Lower lobe of right lung (tissue), 2 donors: Measurements from ENCODE around the gene LLGL1. TPM values are rescaled to one million over a fixed set of nuclear protein-coding genes. Genes with fewer than 3 reads are reported as not detected.
A peak's percentile ranks its signal among the peaks of the same experiment; 100 is the strongest.

Experiments
- ATAC-seq, 2 donors: fragments of 200-7000 bp; cut with Tn5 transposase; one replicate each; pipeline ENCODE4 v1.9.1; 2020 to 2022; ENCODE audit warnings: mild to moderate bottlenecking in 2 of 2, moderate library complexity in 2 of 2
- DNase-seq: peaks from one replicate; pipeline ENCODE4 v3.0.0-alpha.2; 2020
- H3K27ac ChIP-seq: fragments of 200-600 bp; one replicate; pipeline ENCODE4 v1.8.0; 2022
- H3K27me3 ChIP-seq: fragments of 200-600 bp; one replicate; pipeline ENCODE4 v1.8.0; 2022; ENCODE audit warnings: low read depth
- H3K36me3 ChIP-seq: fragments of 200-600 bp; one replicate; pipeline ENCODE4 v1.8.0; 2022; ENCODE audit warnings: mild to moderate bottlenecking
- H3K4me1 ChIP-seq: fragments of 200-600 bp; one replicate; pipeline ENCODE4 v1.8.0; 2022
- H3K4me3 ChIP-seq: fragments of 200-600 bp; one replicate; pipeline ENCODE4 v1.8.0; 2022; ENCODE audit warnings: mild to moderate bottlenecking
- H3K9me3 ChIP-seq: fragments of 200-600 bp; one replicate; pipeline ENCODE4 v1.8.0; 2022
- intact Hi-C: fragments of 100-400 bp; cut with DNase I; formaldehyde crosslinking; loops from one replicate; pipeline ENCODE4 v1.11.0; 2022
- total RNA-seq: library from RNA; stranded (reverse); fragmentation: NEBNext Ultra II Directional; extraction: Animal tissue kit (Norgen Biotek cat#: 25700); gene quantifications from one replicate; pipeline ENCODE4 v1.2.1, GENCODE V29; 2021
- TF ChIP-seq, protein P1 (sequence below): fragments of 200-600 bp; IDR thresholded peaks from one replicate; pipeline ENCODE4 v1.8.0; 2022; ENCODE audit warnings: antibody characterized with exemption, mild to moderate bottlenecking
- donor health status: DM: no; HTN: yes; CAD: no; lungs with severe emphysema.

Gene LLGL1
- total RNA-seq, 1 donor from 2014 or later: 12.0 TPM

- H3K9me3 ChIP-seq: no peaks in the 10 kb centered on the region
- no peaks in the 10 kb centered on the region for H3K27me3 ChIP-seq
- peaks cover 94% of the 10 kb centered on the region for H3K36me3 ChIP-seq
- H3K4me1 ChIP-seq: no peaks in the 10 kb centered on the region
- no peak overlapping the region for H3K4me3 ChIP-seq
- DNase-seq (peak; percentile 71), ATAC-seq (peak; percentile 89 to 92)
- no peak overlapping the region for H3K27ac ChIP-seq
- intact Hi-C loops: no loop called here
- TF ChIP-seq, protein P1, sequence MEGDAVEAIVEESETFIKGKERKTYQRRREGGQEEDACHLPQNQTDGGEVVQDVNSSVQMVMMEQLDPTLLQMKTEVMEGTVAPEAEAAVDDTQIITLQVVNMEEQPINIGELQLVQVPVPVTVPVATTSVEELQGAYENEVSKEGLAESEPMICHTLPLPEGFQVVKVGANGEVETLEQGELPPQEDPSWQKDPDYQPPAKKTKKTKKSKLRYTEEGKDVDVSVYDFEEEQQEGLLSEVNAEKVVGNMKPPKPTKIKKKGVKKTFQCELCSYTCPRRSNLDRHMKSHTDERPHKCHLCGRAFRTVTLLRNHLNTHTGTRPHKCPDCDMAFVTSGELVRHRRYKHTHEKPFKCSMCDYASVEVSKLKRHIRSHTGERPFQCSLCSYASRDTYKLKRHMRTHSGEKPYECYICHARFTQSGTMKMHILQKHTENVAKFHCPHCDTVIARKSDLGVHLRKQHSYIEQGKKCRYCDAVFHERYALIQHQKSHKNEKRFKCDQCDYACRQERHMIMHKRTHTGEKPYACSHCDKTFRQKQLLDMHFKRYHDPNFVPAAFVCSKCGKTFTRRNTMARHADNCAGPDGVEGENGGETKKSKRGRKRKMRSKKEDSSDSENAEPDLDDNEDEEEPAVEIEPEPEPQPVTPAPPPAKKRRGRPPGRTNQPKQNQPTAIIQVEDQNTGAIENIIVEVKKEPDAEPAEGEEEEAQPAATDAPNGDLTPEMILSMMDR: no peak
Observed at GRCh38 chr17:18280249-18280648, 54.8 kb downstream of the LLGL1 start.

DNA sequence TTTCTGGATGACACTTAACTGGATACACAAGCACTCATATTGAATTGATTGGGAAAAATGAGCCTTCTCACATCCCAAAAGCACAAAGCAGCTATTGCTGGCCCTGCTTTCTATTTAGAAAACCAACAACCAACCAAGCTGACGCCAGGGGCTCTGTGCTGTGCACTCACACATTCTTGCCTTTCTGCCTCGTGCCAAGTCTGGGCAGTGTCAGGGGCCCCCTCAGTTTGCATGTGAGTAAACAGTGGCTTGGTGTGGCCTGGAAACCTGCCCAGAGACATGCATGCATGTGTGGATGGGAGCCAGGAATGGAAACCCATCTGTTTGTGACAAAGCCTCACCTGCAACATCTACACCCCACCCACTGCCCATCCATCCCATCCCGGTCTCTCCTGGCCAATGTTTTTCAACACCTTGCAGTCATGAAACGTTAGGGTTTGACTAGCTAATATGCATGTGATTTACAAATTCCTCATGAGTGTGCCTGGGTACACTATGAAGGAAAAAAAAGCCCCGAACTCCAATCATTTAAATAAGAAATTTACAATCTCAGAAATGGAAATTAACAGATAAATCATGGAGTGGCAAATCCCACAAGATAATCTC, 55.4 kb downstream of the LLGL1 start:
- peaks cover 100% of the 10 kb centered on the region for H3K36me3 ChIP-seq
- H3K4me3 ChIP-seq: no peak overlapping the region
- no peaks in the 10 kb centered on the region for H3K27me3 ChIP-seq
- no peak for DNase-seq
- ATAC-seq: no peak
- no peaks in the 10 kb centered on the region for H3K4me1 ChIP-seq
- H3K9me3 ChIP-seq: no peaks in the 10 kb centered on the region
- H3K27ac ChIP-seq: no peak overlapping the region
- TF ChIP-seq, protein P1: no peak
- intact Hi-C loops: no loop called here

- no peak overlapping the region for H3K4me3 ChIP-seq
- no peaks in the 10 kb centered on the region for H3K9me3 ChIP-seq
- H3K36me3 ChIP-seq: peaks cover 100% of the 10 kb centered on the region
- ATAC-seq: no peak
- DNase-seq: no peak
- TF ChIP-seq, protein P1: no peak
- intact Hi-C loops: no loop called here
- no peak overlapping the region for H3K27ac ChIP-seq
- H3K4me1 ChIP-seq: no peaks in the 10 kb centered on the region
- no peaks in the 10 kb centered on the region for H3K27me3 ChIP-seq
Observed at GRCh38 chr17:18281788-18282187, 56.4 kb downstream of the LLGL1 start.

- Histone ChIP-seq H3K27me3 (no peaks in the 10 kb centered on the region), H3K9me3 (no peaks in the 10 kb centered on the region), H3K36me3 (peaks cover 100% of the 10 kb centered on the region), H3K27ac (no peak overlapping the region), H3K4me3 (no peak overlapping the region), H3K4me1 (no peaks in the 10 kb centered on the region)
- DNase-seq (no peak), ATAC-seq (no peak)
- intact Hi-C loops: no loop called here
- TF ChIP-seq, protein P1: no peak
Observed at GRCh38 chr17:18285296-18285695, 59.9 kb downstream of the LLGL1 start.

- DNase-seq (no peak), ATAC-seq (no peak)
- intact Hi-C loops: no loop called here
- no peak overlapping the region for H3K4me3 ChIP-seq
- H3K9me3 ChIP-seq: no peaks in the 10 kb centered on the region
- no peaks in the 10 kb centered on the region for H3K27me3 ChIP-seq
- H3K4me1 ChIP-seq: no peaks in the 10 kb centered on the region
- H3K27ac ChIP-seq: no peak overlapping the region
- TF ChIP-seq, protein P1: no peak
- peaks cover 79% of the 10 kb centered on the region for H3K36me3 ChIP-seq
Observed at GRCh38 chr17:18291718-18292540, 66.5 kb downstream of the LLGL1 start.

Other genes starting within 250 kb of the LLGL1 start
- gene ATPAF2, start 186.5 kb upstream of the LLGL1 start, total RNA-seq: 22.9 TPM
- 11.9 TPM for gene GID4, start 186.2 kb upstream of the LLGL1 start, total RNA-seq
- gene DRG2, start 137.7 kb upstream of the LLGL1 start, total RNA-seq: 29.2 TPM
- 3.3 TPM for gene MYO15A, start 116.9 kb upstream of the LLGL1 start, total RNA-seq
- 100 TPM for gene ALKBH5, start 41.8 kb upstream of the LLGL1 start, total RNA-seq
- 327 TPM for gene FLII, start 33.1 kb downstream of the LLGL1 start, total RNA-seq
- 9.5 TPM for gene MIEF2, start 35.0 kb downstream of the LLGL1 start, total RNA-seq
- 31.2 TPM for gene TOP3A, start 89.4 kb downstream of the LLGL1 start, total RNA-seq
- gene SMCR8, start 89.7 kb downstream of the LLGL1 start, total RNA-seq: 30.1 TPM
- 33.1 TPM for gene SHMT1, start 137.9 kb downstream of the LLGL1 start, total RNA-seq
- gene EVPLL, start 152.1 kb downstream of the LLGL1 start, total RNA-seq: 2.8 TPM